SU-DHL-6 (cell line): ENCODE results near the gene STKLD1.

ENCODE experiments used
- H2AFZ ChIP-seq: fragments of 200-600 bp; sonication (generic); 2 replicates; pipeline ENCODE4 v1.6.1; 2014; ENCODE audit warnings: low read depth, mild to moderate bottlenecking, moderate library complexity, mixed read lengths, antibody characterized with exemption, low read length; ENCODE audit not compliant: severe bottlenecking
- H3F3A ChIP-seq: fragments of 200-600 bp; shearing (Covaris generic); 2 replicates; pipeline ENCODE4 v1.6.0; 2016; ENCODE audit warnings: antibody characterized with exemption, mild to moderate bottlenecking; ENCODE audit not compliant: insufficient read depth
- H3K27ac ChIP-seq: fragments of 200-600 bp; sonication (generic); 2 replicates; pipeline ENCODE4 v1.5.1; 2016; ENCODE audit warnings: low read depth, mild to moderate bottlenecking, low read length, moderate library complexity, mixed read lengths
- H3K27me3 ChIP-seq: fragments of 200-600 bp; sonication (generic), shearing (Covaris generic); 2 replicates; pipeline ENCODE4 v1.6.0; 2014; ENCODE audit warnings: mild to moderate bottlenecking, low read length
- H3K36me3 ChIP-seq: fragments of 200-600 bp; sonication (generic); 2 replicates; pipeline ENCODE4 v1.6.1; 2014; ENCODE audit warnings: mild to moderate bottlenecking, low read length, mixed read lengths
- H3K4me2 ChIP-seq: fragments of 300-600, 200-600 bp; shearing (Covaris generic), sonication (generic); 2 replicates; pipeline ENCODE4 v1.6.0; 2014; ENCODE audit warnings: low read length, low read depth, mild to moderate bottlenecking; ENCODE audit not compliant: poor library complexity, severe bottlenecking
- H3K4me3 ChIP-seq: fragments of 200-600 bp; sonication (generic); 2 replicates; pipeline ENCODE4 v1.5.1; 2014; ENCODE audit warnings: antibody characterized with exemption, low read length, mild to moderate bottlenecking, mixed read lengths; ENCODE audit not compliant: insufficient read depth, poor library complexity, severe bottlenecking
- H3K79me2 ChIP-seq: fragments of 200-600 bp; sonication (generic); 2 replicates; pipeline ENCODE4 v1.6.1; 2014; ENCODE audit warnings: mild to moderate bottlenecking, low read length, moderate library complexity; ENCODE audit not compliant: insufficient read depth
- H3K9ac ChIP-seq: fragments of 200-600 bp; sonication (generic); 2 replicates; pipeline ENCODE4 v1.7.0; 2014; ENCODE audit warnings: mild to moderate bottlenecking, low read length
- H3K9me2 ChIP-seq: fragments of 200-600 bp; sonication (generic); replicated peaks from 2 replicates; pipeline ENCODE4 v1.6.1; 2014; ENCODE audit warnings: low read length; ENCODE audit not compliant: insufficient read depth
- H3K9me3 ChIP-seq: fragments of 200-600 bp; sonication (generic); 2 replicates; pipeline ENCODE4 v1.6.1; 2014; ENCODE audit warnings: low read length, mixed read lengths; ENCODE audit not compliant: insufficient read depth
- H4K20me1 ChIP-seq: fragments of 200-600 bp; sonication (generic); 2 replicates; pipeline ENCODE4 v1.6.1; 2014; ENCODE audit warnings: low read depth, mild to moderate bottlenecking, antibody characterized with exemption, low read length, moderate library complexity, mixed read lengths
- EZH2phosphoT487 ChIP-seq: fragments of 200-600 bp; sonication (generic), shearing (Covaris generic); conservative IDR thresholded peaks from 2 replicates; pipeline ENCODE4 v1.6.1; 2018; ENCODE audit warnings: mild to moderate bottlenecking, antibody characterized with exemption, low read length, moderate library complexity, mixed read lengths
- TF ChIP-seq, protein P1 (sequence below): fragments of 200-600 bp; sonication (generic); IDR thresholded peaks from one replicate; pipeline ENCODE4 v1.5.1; 2017; ENCODE audit warnings: antibody characterized with exemption, mild to moderate bottlenecking, low read length, moderate library complexity; ENCODE audit not compliant: insufficient read depth, poor library complexity, severe bottlenecking

STKLD1 gene

DNA sequence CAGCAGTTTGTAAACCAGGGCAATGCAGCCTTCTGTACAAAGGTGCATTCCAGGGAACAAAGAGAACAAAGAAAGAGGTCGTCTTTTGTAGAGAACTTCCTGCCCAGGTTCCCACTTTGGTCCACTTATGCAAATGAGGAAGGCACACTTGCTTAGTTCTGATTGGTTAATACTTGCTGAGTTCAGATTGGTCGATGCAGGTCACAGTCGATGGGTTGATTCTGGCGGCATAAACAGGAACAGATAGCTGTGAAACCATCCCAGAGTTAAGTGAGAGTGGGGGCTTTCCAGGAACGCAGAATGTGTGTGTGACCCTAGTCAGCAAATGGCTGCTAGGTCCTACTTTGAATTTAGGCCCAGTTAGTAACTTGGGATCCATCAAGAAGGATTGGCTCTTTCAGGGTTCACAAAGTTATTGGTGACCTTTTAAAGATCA is 44.2 kb downstream of the STKLD1 start:
- Histone ChIP-seq H2AFZ (no peak overlapping the region), H3K4me3 (no peak overlapping the region), H3K79me2 (peaks cover 23% of the 10 kb centered on the region), H3K27ac (no peak overlapping the region), H3K36me3 (no peaks in the 10 kb centered on the region), H4K20me1 (no peaks in the 10 kb centered on the region), H3F3A (no peaks in the 10 kb centered on the region), H3K4me2 (no peak overlapping the region), H3K9ac (no peak overlapping the region), H3K27me3 (no peaks in the 10 kb centered on the region), H3K9me3 (no peaks in the 10 kb centered on the region), H3K9me2 (no peaks in the 10 kb centered on the region)
- no peak for TF ChIP-seq EZH2phosphoT487
- TF ChIP-seq, protein P1, sequence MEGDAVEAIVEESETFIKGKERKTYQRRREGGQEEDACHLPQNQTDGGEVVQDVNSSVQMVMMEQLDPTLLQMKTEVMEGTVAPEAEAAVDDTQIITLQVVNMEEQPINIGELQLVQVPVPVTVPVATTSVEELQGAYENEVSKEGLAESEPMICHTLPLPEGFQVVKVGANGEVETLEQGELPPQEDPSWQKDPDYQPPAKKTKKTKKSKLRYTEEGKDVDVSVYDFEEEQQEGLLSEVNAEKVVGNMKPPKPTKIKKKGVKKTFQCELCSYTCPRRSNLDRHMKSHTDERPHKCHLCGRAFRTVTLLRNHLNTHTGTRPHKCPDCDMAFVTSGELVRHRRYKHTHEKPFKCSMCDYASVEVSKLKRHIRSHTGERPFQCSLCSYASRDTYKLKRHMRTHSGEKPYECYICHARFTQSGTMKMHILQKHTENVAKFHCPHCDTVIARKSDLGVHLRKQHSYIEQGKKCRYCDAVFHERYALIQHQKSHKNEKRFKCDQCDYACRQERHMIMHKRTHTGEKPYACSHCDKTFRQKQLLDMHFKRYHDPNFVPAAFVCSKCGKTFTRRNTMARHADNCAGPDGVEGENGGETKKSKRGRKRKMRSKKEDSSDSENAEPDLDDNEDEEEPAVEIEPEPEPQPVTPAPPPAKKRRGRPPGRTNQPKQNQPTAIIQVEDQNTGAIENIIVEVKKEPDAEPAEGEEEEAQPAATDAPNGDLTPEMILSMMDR = no peak

DNA sequence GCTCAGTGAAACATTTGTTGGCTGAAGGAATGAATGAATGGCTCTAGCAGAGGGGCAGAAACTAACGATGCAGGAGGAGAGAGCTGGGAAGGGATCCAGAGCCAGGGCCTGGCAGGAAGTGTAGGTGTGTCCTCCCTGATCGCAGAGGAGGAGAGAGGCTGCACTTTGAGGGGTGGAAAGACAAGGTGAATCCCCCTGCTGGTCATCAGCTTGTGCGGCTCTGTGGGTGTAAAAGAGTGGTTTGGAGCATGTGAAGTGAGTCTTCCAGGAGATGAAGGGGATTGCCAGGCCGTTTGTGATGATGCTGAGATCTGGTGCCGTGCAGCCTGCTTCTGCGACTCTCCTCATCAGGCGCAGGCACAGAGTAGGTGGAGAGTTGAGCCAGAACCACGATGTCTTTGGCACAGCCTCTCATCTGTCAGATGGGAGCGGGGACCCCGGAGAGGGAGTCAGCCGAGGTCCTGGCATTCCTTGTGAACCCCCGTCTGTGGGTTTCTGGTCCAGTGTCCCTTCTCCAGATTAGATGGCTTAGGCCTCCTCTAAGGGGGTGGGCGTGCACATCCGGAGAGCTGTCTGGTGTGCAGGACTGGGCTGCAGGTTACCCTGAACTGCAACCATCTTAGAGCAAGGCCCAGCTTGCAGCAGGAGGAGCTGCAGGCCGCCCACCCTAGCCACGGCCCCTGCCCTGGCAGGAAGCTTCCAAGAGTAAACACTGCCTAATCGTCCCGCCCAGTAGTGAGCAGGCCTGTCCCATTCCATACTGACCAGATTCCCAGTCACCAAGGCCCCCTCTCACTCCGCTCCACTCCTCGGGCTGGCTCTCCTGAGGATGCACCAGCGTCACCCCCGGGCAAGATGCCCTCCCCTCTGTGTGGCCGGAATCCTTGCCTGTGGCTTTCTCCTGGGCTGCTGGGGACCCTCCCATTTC is 45.7 kb downstream of the STKLD1 start, which contains the start of gene ADAMTS13:
Gene ADAMTS13, plus strand, starts transcription at position 753 of the 928 bp plus-strand sequence. Its CDS starts 77 bp downstream, at position 830.
- Histone ChIP-seq H3F3A (no peaks in the 10 kb centered on the region), H3K9me2 (no peaks in the 10 kb centered on the region), H4K20me1 (no peaks in the 10 kb centered on the region), H3K4me2 (no peak within 1 kb of the TSS), H3K9me3 (no peaks in the 10 kb centered on the region), H3K4me3 (no peak within 1 kb of the TSS), H3K27ac (no peak within 1 kb of the TSS), H2AFZ (no peak within 1 kb of the TSS), H3K36me3 (no peaks in the 10 kb centered on the region), H3K79me2 (peaks cover 9% of the 10 kb centered on the region), H3K27me3 (no peaks in the 10 kb centered on the region), H3K9ac (no peak within 1 kb of the TSS)
- TF ChIP-seq, protein P1 = no peak

DNA sequence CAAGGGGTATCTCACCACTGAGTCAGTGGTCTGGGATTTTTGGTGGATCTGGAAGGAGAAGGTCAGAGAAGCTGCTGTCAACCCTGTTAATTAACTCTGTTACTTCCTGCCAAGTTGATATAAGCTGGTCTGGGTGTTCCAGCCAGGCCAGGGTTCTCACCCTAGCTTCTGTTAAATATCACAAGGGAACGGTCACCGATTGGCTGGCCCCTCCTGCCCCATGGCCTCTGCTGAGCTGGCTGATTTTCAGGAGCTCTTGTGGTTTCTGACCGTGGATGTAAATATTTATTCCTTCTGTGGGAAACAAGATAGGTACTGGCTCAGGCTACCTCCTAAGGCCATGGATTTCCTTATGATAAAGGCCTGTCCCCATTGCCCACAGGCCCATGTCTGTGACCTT is 47.0 kb downstream of the STKLD1 start:
- Histone ChIP-seq H3F3A (no peaks in the 10 kb centered on the region), H2AFZ (no peak overlapping the region), H3K9me2 (no peaks in the 10 kb centered on the region), H3K27me3 (no peaks in the 10 kb centered on the region), H3K9me3 (no peaks in the 10 kb centered on the region), H3K79me2 (no peaks in the 10 kb centered on the region), H3K4me2 (no peak overlapping the region), H3K27ac (no peak overlapping the region), H4K20me1 (no peaks in the 10 kb centered on the region), H3K9ac (no peak overlapping the region), H3K4me3 (no peak overlapping the region), H3K36me3 (no peaks in the 10 kb centered on the region)
- TF ChIP-seq, protein P1 = no peak
